Measurements from ENCODE around the gene TMEM91. TPM values are rescaled to one million over a fixed set of nuclear protein-coding genes. Genes with fewer than 3 reads are reported as not detected.

Gene TMEM91
- total and polyA plus RNA-seq, 9 of the 15 experiments (the other 6 are each of a cell fraction or from before 2014, with no cell fraction given): 1.2 to 5.2 (median 2.7) TPM

DNA sequence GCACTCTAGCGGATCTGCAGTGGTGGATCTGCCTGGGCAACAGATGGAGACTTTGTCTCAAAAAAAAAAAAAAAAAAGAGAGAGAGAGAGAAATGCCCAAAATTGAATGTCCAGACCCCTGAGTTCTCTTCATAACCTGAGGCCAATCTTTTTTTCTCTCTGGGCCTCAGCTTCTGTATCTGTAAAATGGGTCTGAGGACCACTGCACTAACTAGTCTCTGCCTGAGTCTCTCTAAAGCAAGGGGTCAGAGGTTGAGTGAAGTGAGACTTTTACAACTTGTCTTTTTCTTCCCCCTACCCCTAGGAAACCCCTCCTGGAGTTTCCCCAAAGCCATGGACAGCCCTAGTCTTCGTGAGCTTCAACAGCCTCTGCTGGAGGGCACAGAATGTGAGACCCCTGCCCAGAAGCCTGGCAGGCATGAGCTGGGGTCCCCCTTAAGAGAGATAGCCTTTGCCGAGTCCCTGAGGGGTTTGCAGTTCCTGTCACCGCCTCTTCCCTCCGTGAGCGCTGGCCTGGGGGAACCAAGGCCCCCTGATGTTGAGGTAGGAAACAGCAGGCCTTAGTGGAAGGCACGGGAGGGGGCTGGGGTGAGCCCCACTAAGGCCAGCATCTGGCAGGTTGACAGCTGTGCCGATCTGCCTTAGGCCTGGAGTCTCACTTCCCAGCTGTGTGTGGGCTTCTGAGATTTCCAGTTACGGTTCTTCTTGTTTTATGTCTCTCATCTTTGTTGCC, 1.8 kb downstream of the TMEM91 start (continued):
- TF ChIP-seq TCF15 (CRISPR knock-in tag; IDR thresholded peaks at IDR 0.05) (no peak), RBM25 (IDR thresholded peaks at IDR 0.05; ENCODE audit: low read depth, low read length, severe bottlenecking) (peak; percentile 74), NEUROD1 (IDR thresholded peaks at IDR 0.05; ENCODE audit: borderline replicate concordance, low read depth, low read length, partially characterized antibody) (no peak), RERE (CRISPR knock-in tag; IDR thresholded peaks at IDR 0.05; ENCODE audit: borderline replicate concordance) (no peak), ELF4 (CRISPR knock-in tag; IDR thresholded peaks at IDR 0.05) (no peak), ZNF778 (CRISPR knock-in tag; IDR thresholded peaks at IDR 0.05) (no peak), ZNF589 (CRISPR knock-in tag; IDR thresholded peaks at IDR 0.05; ENCODE audit: low read depth) (no peak), BCOR (IDR thresholded peaks at IDR 0.05) (peak; percentile 25; the same call in 1 of the 2 replicates), TRIM25 (IDR thresholded peaks at IDR 0.05; ENCODE audit: borderline replicate concordance) (no peak), CTCFL (IDR thresholded peaks at IDR 0.05; ENCODE audit: borderline replicate concordance, insufficient read depth, low read depth, low read length, poor library complexity, severe bottlenecking) (no peak), ESRRB (CRISPR knock-in tag; IDR thresholded peaks at IDR 0.05; ENCODE audit: borderline replicate concordance) (no peak), KDM1A (IDR thresholded peaks at IDR 0.05) (peak in 1 of 2 experiments; percentile 21; a peak in 1 of 4 replicates), U2AF2 (optimal IDR thresholded peaks at IDR 0.05; ENCODE audit: low read depth, low read length) (no peak)

Data from K562 (cell line).